ENCODE measurements around the gene TMC8. TPM values are rescaled to one million over a fixed set of nuclear protein-coding genes. Genes with fewer than 3 reads are reported as not detected.

TMC8 gene, protein sequence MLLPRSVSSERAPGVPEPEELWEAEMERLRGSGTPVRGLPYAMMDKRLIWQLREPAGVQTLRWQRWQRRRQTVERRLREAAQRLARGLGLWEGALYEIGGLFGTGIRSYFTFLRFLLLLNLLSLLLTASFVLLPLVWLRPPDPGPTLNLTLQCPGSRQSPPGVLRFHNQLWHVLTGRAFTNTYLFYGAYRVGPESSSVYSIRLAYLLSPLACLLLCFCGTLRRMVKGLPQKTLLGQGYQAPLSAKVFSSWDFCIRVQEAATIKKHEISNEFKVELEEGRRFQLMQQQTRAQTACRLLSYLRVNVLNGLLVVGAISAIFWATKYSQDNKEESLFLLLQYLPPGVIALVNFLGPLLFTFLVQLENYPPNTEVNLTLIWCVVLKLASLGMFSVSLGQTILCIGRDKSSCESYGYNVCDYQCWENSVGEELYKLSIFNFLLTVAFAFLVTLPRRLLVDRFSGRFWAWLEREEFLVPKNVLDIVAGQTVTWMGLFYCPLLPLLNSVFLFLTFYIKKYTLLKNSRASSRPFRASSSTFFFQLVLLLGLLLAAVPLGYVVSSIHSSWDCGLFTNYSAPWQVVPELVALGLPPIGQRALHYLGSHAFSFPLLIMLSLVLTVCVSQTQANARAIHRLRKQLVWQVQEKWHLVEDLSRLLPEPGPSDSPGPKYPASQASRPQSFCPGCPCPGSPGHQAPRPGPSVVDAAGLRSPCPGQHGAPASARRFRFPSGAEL
- 0.17 to 0.51 TPM (median 0.22 TPM) in 5 replicates for total RNA-seq (2022; extraction: Qiagen RNA extraction)

DNA sequence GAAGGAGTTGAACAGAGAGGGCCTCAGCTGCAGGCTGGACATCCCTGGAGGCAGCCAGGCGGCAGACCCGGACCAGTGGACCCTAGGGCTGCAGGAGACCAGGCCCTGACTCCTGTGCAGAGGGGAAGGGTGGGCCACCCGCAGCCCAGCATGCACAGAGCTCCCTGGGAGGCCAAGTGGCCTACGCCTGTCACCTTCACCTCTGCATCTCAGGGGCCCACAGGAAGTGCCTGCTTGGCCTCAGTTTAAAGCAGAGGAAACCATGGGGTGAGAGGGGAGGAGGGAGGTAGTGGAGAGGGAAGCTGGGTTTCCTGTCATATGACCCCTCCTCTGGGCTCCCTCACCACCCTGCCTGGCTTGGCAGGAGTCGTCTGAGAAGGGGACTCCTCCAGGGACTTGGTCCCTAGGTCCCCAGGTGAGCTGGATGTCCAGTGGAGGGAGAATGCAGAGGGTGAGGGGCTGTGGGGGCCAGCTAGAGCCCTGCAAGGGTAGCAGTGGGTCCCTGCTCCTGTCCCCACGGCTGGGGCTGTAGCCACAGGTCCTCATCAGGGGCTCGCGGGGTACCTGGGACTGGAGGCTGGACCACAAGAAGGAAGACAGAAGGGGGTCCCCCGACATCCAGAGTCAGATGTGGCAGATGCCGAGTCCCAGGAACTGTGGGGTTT lies at the start of gene TMC8:
Gene TMC8 (plus strand): TSS at position 335 of the 665 bp plus-strand sequence. CDS start 818 bp downstream, outside the sequence.

GRCh38 chr17:78128551-78129350 lies 1.8 kb upstream of the TMC8 start, which contains the start of gene TMC6:
TSS of gene TMC6 (minus strand) at chr17:78128755. CDS start at chr17:78126832, 1,923 bp downstream.

DNA sequence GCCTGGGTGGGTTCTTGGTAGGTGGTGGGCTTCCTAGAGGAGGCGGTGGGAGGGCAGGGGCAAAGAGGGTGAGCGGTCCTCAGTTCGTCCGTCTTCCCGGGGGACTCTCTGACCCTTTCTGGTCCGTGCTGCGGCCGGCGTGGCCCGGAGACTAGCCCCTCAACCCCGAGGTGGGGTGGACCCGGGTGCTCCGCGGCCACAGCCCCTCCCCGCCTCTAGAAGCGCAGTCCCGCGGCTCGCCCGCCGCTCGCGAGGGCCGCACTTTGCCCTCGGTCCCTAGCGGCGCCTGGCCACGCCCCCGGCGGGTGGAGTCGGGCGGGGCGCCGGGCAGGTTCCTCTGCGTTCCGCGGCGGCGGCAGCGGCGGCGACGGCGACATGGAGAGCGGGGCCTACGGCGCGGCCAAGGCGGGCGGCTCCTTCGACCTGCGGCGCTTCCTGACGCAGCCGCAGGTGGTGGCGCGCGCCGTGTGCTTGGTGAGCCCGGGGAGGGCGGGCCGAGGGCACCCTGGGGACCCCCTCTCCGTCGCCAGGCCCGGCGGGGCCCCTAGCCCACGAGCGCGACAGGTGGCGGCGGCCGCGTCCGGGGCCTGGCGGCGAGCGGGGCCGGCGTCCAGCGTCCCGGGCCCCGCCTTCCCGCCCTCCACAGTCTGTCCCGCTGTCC lies 37.8 kb downstream of the TMC8 start, which contains the start of gene SYNGR2:
Gene SYNGR2 (plus strand): TSS at position 340 of the 661 bp plus-strand sequence. CDS start 36 bp downstream, at position 376.

DNA sequence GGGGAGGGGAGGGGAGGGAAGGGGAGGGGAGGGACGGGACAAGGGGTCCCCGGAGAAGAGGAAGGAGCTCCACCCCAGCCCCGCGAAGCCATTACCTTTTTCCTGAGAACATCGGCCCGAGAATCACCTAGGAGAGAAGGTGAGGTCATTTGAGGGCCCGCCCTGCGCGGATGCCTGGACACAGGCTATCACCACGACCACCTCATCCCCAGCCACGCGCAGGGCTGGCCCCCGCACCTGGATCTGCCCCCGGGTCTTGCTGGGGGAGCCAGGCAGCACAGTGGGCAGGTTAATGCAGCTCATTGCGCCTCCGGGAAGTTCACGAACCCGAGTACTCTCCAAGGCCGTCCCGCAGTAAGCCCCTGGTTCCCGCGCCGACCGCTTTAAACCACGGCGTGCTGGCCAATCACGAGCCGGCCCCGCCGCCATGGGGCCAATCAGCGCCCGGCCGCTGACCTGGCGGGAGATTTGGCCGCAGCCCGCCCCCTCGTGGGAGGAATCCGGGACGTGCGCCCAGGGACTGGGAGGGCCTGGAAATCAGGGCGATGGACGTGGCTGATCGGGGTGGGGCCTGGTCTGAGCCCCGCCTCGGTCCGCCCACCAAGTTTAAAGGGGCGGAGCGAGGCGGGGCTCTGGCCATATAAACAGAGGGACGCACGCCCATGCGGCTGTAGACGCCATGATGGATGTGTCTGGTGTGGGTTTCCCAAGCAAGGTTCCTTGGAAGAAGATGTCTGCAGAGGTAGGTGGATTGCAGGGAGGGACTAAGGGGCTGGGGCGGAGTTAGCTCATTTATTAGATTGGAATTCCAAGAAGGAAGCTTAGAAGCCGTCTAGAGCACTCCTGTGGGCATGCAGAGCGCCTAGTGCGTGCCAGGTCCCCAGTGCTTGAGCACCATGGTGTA lies 56.4 kb downstream of the TMC8 start, which contains the start of the genes AFMID and TK1:
Gene AFMID (plus strand): TSS at position 671 of the 904 bp plus-strand sequence. CDS start 9 bp downstream, at position 680.
Gene TK1 (minus strand): TSS at position 361 of the 904 bp plus-strand sequence. CDS start 58 bp downstream, at position 303.

Other genes with a start within 250 kb of the TMC8 start
- 2.1 to 3.1 TPM (median 2.2 TPM) in 5 replicates for gene TNRC6C, start 172.1 kb upstream of the TMC8 start, total RNA-seq (2022; extraction: Qiagen RNA extraction)
- gene TMC6, start 2.0 kb upstream of the TMC8 start, total RNA-seq (2022; extraction: Qiagen RNA extraction) = 8.3 to 12.5 TPM (median 10.2 TPM) in 5 replicates
- not detected in 5 replicates for gene C17orf99, start 15.6 kb downstream of the TMC8 start, total RNA-seq (2022; extraction: Qiagen RNA extraction)
- 129 to 201 TPM (median 183 TPM) in 5 replicates for gene SYNGR2, start 37.8 kb downstream of the TMC8 start, total RNA-seq (2022; extraction: Qiagen RNA extraction)
- 228 to 274 TPM (median 238 TPM) in 5 replicates for gene TK1, start 56.3 kb downstream of the TMC8 start, total RNA-seq (2022; extraction: Qiagen RNA extraction)
- 37.6 to 50.4 TPM (median 39.4 TPM) in 5 replicates for gene AFMID, start 56.6 kb downstream of the TMC8 start, total RNA-seq (2022; extraction: Qiagen RNA extraction)
- 95.0 to 106 TPM (median 105 TPM) in 5 replicates for gene BIRC5, start 83.5 kb downstream of the TMC8 start, total RNA-seq (2022; extraction: Qiagen RNA extraction)
- gene TMEM235, start 100.9 kb downstream of the TMC8 start, total RNA-seq (2022; extraction: Qiagen RNA extraction) = not detected in 5 replicates
- gene SOCS3, start 229.3 kb downstream of the TMC8 start, total RNA-seq (2022; extraction: Qiagen RNA extraction) = 30.9 to 36.8 TPM (median 33.0 TPM) in 5 replicates
- gene PGS1, start 247.9 kb downstream of the TMC8 start, total RNA-seq (2022; extraction: Qiagen RNA extraction) = 21.0 to 26.4 TPM (median 22.8 TPM) in 5 replicates